Measurements from ENCODE around the gene LRRC59.

- TF ChIP-seq EZH2phosphoT487 (IDR thresholded peaks at IDR 0.05; ENCODE audit: borderline replicate concordance) (no peak), POLR2A (IDR thresholded peaks at IDR 0.05; ENCODE audit: borderline replicate concordance, extremely low read depth, insufficient read depth, insufficient read length) (no peak), JUND (IDR thresholded peaks at IDR 0.05) (no peak), POLR2AphosphoS5 (IDR thresholded peaks at IDR 0.05; ENCODE audit: low read depth, low read length) (no peak), EZH2 (IDR thresholded peaks at IDR 0.05) (no peak), TCF7L2 (IDR thresholded peaks at IDR 0.05; ENCODE audit: borderline replicate concordance, extremely low read depth, insufficient read depth, insufficient read length) (no peak), ELF1 (IDR thresholded peaks at IDR 0.05; ENCODE audit: borderline replicate concordance, low read depth) (no peak), YY1 (IDR thresholded peaks at IDR 0.05; ENCODE audit: extremely low read depth, insufficient replicate concordance, low read depth, low read length) (no peak), ZNF274 (IDR thresholded peaks at IDR 0.05; ENCODE audit: low read depth, low read length) (no peak), ZFX (IDR thresholded peaks at IDR 0.05) (no peak)
- TF ChIP-seq, protein P1, sequence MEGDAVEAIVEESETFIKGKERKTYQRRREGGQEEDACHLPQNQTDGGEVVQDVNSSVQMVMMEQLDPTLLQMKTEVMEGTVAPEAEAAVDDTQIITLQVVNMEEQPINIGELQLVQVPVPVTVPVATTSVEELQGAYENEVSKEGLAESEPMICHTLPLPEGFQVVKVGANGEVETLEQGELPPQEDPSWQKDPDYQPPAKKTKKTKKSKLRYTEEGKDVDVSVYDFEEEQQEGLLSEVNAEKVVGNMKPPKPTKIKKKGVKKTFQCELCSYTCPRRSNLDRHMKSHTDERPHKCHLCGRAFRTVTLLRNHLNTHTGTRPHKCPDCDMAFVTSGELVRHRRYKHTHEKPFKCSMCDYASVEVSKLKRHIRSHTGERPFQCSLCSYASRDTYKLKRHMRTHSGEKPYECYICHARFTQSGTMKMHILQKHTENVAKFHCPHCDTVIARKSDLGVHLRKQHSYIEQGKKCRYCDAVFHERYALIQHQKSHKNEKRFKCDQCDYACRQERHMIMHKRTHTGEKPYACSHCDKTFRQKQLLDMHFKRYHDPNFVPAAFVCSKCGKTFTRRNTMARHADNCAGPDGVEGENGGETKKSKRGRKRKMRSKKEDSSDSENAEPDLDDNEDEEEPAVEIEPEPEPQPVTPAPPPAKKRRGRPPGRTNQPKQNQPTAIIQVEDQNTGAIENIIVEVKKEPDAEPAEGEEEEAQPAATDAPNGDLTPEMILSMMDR (IDR thresholded peaks at IDR 0.05 in 2 of 3, conservative IDR thresholded peaks at IDR 0.05 in 1 of 3; ENCODE audit: borderline replicate concordance in 1 of 3, insufficient read depth in 1 of 3, low read depth in 2 of 3, low read length in 2 of 3): no peak
- TF ChIP-seq, protein P2, sequence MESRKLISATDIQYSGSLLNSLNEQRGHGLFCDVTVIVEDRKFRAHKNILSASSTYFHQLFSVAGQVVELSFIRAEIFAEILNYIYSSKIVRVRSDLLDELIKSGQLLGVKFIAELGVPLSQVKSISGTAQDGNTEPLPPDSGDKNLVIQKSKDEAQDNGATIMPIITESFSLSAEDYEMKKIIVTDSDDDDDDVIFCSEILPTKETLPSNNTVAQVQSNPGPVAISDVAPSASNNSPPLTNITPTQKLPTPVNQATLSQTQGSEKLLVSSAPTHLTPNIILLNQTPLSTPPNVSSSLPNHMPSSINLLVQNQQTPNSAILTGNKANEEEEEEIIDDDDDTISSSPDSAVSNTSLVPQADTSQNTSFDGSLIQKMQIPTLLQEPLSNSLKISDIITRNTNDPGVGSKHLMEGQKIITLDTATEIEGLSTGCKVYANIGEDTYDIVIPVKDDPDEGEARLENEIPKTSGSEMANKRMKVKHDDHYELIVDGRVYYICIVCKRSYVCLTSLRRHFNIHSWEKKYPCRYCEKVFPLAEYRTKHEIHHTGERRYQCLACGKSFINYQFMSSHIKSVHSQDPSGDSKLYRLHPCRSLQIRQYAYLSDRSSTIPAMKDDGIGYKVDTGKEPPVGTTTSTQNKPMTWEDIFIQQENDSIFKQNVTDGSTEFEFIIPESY (IDR thresholded peaks at IDR 0.05; ENCODE audit: extremely low read depth, insufficient replicate concordance, low read length): no peak
- TF ChIP-seq, protein P3, sequence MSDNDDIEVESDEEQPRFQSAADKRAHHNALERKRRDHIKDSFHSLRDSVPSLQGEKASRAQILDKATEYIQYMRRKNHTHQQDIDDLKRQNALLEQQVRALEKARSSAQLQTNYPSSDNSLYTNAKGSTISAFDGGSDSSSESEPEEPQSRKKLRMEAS (IDR thresholded peaks at IDR 0.05): no peak
Observed at GRCh38 chr17:50362661-50363060, 34.7 kb downstream of the LRRC59 start.
